HG03135 (cell line): ENCODE results near the gene SLC1A2.

Experiments
- ATAC-seq: cut with Tn5 transposase; IDR thresholded peaks from one replicate; pipeline ENCODE4 v1.9.1; 2021; ENCODE audit warnings: mild to moderate bottlenecking, moderate library complexity; ENCODE audit not compliant: unreplicated experiment

SLC1A2 gene

DNA sequence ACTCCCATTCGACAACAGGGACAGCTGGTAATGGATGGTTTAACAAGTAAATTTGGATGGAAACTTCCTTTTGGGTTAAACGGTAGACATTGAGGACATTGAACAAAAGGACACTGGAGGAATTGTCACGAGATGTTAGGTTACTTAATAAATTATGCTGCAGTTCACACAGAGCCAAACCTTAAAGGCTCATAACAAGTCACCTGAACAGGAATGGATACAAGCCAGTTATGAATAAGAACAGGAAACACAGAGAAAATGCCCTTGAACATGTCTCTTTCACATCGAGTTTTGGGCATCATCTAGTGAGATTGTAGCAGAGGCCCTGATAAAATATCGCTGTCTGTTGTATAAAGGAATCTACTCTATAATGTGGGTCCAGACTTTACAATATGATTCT, 214.7 kb downstream of the SLC1A2 start:
- ATAC-seq, result no peak
